Stomach (tissue), 9 donors: Measurements from ENCODE around the gene MBTD1. TPM values are rescaled to one million over a fixed set of nuclear protein-coding genes. Genes with fewer than 3 reads are reported as not detected.

Source experiments
- DNase-seq, 2 donors: peaks; one replicate each; pipeline versions ENCODE4 v3.0.0 to v3.0.0-alpha.2; 2013 to 2019
- H3K27ac ChIP-seq, 5 donors: fragments of 200-600 bp in 4 of 5; sonication (generic) in 4 of 5; one replicate each; pipeline ENCODE4 v1.5.1; 2013 to 2019; ENCODE audit warnings: mild to moderate bottlenecking in 1 of 5, moderate library complexity in 1 of 5
- H3K27me3 ChIP-seq, 3 donors: fragments of 200-600 bp; sonication (generic); one replicate each; pipeline ENCODE4 v1.5.1; 2017 to 2019; ENCODE audit warnings: mixed run types in 1 of 3
- H3K36me3 ChIP-seq, 4 donors: fragments of 200-600 bp; sonication (generic); 1 replicate in 3 of 4; 2 replicates in 1 of 4; pipeline ENCODE4 v1.5.1; 2016 to 2019
- H3K4me1 ChIP-seq, 4 donors: fragments of 200-600 bp; sonication (generic); one replicate each; pipeline ENCODE4 v1.5.1; 2016 to 2019
- H3K4me3 ChIP-seq, 4 donors: fragments of 200-600 bp; sonication (generic) in 3 of 4; one replicate each; pipeline ENCODE4 v1.5.1; 2016 to 2019; ENCODE audit warnings: mild to moderate bottlenecking in 1 of 4
- H3K9me3 ChIP-seq, 4 donors: fragments of 200-600 bp; sonication (generic); one replicate each; pipeline ENCODE4 v1.5.1; 2016 to 2019
- EP300 ChIP-seq: sonication (generic); formaldehyde crosslinking; IDR thresholded peaks from one replicate; pipeline ENCODE4 v1.6.1; 2017; ENCODE audit warnings: antibody characterized with exemption
- POLR2A ChIP-seq, 4 donors: fragments of 450-650 bp; IDR thresholded peaks; one replicate each; pipeline ENCODE4 v1.6.1; 2016; ENCODE audit warnings: antibody characterized with exemption in 4 of 4, control low read depth in 2 of 4, mild to moderate bottlenecking in 1 of 4, moderate library complexity in 1 of 4
- POLR2AphosphoS5 ChIP-seq, 3 donors: sonication (generic); formaldehyde crosslinking; IDR thresholded peaks; one replicate each; pipeline ENCODE4 v1.6.1; 2016; ENCODE audit warnings: antibody characterized with exemption in 3 of 3
- WGBS, 5 donors: extraction: QIAGEN DNeasy Blood & Tissue Kit in 3 of 5; methylation state at CpG; one replicate each; pipeline versions ENCODE4 v1.1.5 to v1.1.7; 2013 to 2018; 5-methylcytosine and 5-hydroxymethylcytosine counted together
- intact Hi-C: fragments of 100-400 bp; cut with DNase I; formaldehyde crosslinking; loops from one replicate; pipeline ENCODE4 v1.15.1; 2023; ENCODE audit warnings: low total_unique reads
- polyA plus RNA-seq, 3 donors: library from polyadenylated mRNA; stranded (reverse); fragments of 200-250 nt; gene quantifications; one replicate each; pipeline ENCODE4 v1.2.3, GENCODE V29; 2013
- total RNA-seq, 5 donors: library from RNA; depleted of rRNA; stranded (reverse); fragments of >200 nt; gene quantifications; one replicate each; pipeline versions ENCODE4 v1.1.0 to v1.2.3, GENCODE V29; 2014 to 2016
- TF ChIP-seq, protein P1 (sequence below), 7 experiments: fragments of 450-650 bp in 4 of 7; fragments of 200-600 bp in 3 of 7; sonication (generic) in 3 of 7; IDR thresholded peaks; one replicate each; pipeline ENCODE4 v1.5.1; 2016 to 2019; ENCODE audit warnings: antibody characterized with exemption in 7 of 7, control low read depth in 2 of 7, mild to moderate bottlenecking in 1 of 7
- donor health status: healthy with polysubstance abuse.
- donor health status: Bipolar disorder and iron deficiency.
- donor health status: healthy.

The MBTD1 gene
- total and polyA plus RNA-seq, 8 donors: 4.4 to 56.7 (median 9.8) TPM

DNA sequence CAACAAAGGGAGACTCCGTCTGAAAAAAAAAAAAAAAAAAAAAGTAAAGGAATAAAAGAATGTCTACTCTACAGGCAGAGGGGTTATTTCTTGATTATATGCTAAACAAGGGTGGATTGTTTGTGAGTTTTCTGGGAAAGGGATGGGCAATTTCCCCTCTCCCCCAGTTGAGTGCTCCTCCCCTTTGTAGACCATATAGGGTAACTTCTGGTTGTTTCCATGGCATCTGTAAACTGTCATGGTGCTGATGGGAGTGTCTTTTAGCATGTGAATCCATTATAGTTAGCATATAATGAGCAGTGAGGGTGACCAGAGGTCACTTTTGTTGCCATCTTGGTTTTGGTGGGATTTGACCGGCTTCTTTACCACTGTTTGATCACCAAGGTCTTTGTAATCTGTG, 110.7 kb downstream of the MBTD1 start:
- DNase-seq: no peak
- intact Hi-C loops: no loop called here
- 81 to 93% (median 90%) methylated on average over 1 to 2 of the region's 2 CpGs for WGBS, 5 donors
- no peaks in the 10 kb centered on the region for H3K9me3 ChIP-seq
- no peak overlapping the region for H3K4me3 ChIP-seq
- H3K27me3 ChIP-seq: no peaks in the 10 kb centered on the region
- no peak overlapping the region for H3K27ac ChIP-seq
- peaks cover 4 to 14% (median 8%) of the 10 kb centered on the region in 4 donors for H3K4me1 ChIP-seq
- no peaks in the 10 kb centered on the region for H3K36me3 ChIP-seq
- no peak for TF ChIP-seq POLR2AphosphoS5 (IDR thresholded peaks at IDR 0.05)
- no peak for TF ChIP-seq POLR2A (IDR thresholded peaks at IDR 0.05)
- TF ChIP-seq EP300: no peak
- TF ChIP-seq, protein P1, sequence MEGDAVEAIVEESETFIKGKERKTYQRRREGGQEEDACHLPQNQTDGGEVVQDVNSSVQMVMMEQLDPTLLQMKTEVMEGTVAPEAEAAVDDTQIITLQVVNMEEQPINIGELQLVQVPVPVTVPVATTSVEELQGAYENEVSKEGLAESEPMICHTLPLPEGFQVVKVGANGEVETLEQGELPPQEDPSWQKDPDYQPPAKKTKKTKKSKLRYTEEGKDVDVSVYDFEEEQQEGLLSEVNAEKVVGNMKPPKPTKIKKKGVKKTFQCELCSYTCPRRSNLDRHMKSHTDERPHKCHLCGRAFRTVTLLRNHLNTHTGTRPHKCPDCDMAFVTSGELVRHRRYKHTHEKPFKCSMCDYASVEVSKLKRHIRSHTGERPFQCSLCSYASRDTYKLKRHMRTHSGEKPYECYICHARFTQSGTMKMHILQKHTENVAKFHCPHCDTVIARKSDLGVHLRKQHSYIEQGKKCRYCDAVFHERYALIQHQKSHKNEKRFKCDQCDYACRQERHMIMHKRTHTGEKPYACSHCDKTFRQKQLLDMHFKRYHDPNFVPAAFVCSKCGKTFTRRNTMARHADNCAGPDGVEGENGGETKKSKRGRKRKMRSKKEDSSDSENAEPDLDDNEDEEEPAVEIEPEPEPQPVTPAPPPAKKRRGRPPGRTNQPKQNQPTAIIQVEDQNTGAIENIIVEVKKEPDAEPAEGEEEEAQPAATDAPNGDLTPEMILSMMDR (IDR thresholded peaks at IDR 0.05): no peak

DNA sequence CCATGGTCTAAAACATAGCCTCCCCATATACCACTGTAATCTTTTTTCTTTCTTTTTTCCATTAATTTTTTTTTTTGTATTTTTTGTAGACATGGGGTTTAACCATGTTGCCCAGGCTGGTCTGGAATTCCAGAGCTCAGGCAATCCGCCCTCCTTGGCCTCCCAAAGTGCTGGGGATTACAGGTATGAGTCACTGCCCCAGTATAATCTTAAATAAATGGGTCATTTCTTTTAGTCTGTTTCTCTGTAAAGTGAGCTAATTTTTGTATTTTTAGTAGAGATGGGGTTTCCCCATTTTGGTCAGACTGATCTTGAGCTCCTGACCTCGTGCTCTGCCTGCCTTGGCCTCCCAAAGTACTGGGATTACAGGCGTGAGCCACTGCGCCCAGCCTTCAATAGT, 112.2 kb downstream of the MBTD1 start:
- TF ChIP-seq, protein P1 (IDR thresholded peaks at IDR 0.05): no peak
- TF ChIP-seq POLR2AphosphoS5 (IDR thresholded peaks at IDR 0.05) (no peak), POLR2A (IDR thresholded peaks at IDR 0.05) (no peak), EP300 (no peak)
- Histone ChIP-seq H3K4me3 (no peak overlapping the region), H3K27ac (no peak overlapping the region), H3K27me3 (no peaks in the 10 kb centered on the region), H3K9me3 (no peaks in the 10 kb centered on the region), H3K36me3 (no peaks in the 10 kb centered on the region), H3K4me1 (peaks cover 0 to 5% (median 2%) of the 10 kb centered on the region in 4 donors)
- DNase-seq: no peak
- intact Hi-C loops: no loop called here
- 69 to 77% (median 72%) methylated on average over 4 of the region's 4 CpGs for WGBS, 5 donors

DNA sequence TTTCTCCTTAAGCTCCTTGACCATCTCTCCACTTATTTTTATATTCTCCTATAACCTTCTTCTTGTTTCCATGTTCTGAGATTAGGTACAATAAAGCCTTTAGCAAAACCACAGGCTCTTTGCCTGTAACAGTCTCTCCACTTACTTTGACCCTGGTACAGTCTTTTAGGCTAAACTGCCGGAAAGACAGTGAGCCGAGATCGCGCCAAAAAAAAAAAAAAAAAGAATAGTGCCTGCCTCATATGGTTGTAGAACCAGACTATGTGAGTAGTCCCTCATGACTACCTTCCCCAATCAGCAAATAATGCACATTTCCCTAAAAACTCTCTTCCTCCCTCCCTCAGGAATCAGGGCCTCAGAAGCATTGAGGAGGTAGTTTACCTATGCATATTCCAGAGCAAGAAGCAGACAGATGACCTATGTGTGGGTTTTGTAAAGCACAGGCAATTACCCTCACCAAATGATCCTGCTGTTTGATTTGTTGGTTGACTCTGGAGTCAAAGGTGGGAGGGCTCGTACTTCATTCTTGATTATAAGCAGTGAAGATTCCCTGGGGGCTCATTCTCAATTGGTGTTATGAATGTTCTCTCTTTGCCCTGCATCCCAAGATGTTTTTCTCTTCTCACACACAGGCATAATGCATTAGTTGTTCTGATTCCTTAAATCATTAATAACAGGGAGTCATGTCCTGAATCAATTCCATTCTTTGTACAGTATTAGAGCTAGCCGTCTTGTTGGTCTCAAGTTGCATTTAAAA, 115.4 kb downstream of the MBTD1 start:
- Histone ChIP-seq H3K9me3 (no peaks in the 10 kb centered on the region), H3K36me3 (no peaks in the 10 kb centered on the region), H3K4me3 (no peak overlapping the region), H3K27me3 (no peaks in the 10 kb centered on the region), H3K27ac (no peak overlapping the region), H3K4me1 (no peaks in the 10 kb centered on the region)
- no peak for DNase-seq
- WGBS, 5 donors: 53 to 80% (median 72%) methylated on average over 4 to 6 of the region's 6 CpGs
- no peak for TF ChIP-seq EP300
- no peak for TF ChIP-seq POLR2A (IDR thresholded peaks at IDR 0.05)
- TF ChIP-seq, protein P1 (IDR thresholded peaks at IDR 0.05): no peak
- TF ChIP-seq POLR2AphosphoS5 (IDR thresholded peaks at IDR 0.05): no peak
- intact Hi-C loops: no loop called here

DNA sequence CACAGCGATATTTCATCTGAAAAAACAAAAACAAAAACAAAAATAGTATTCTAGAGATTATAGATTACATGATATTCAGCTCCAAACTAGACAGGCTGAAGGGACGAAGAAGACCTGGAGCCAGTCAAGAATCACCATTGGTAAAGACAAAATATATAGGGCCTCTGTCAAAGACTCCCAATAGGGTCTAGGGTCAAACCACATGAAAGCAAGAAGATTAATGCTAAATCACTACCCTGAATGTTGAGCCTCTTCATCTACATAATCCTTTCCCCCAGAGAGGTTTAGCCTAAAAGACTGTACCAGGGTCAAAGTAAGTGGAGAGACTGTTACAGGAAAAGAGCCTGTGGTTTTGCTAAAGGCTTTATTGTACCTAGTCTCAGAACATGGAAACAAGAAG, 117.3 kb downstream of the MBTD1 start:
- no peak for DNase-seq
- TF ChIP-seq POLR2AphosphoS5 (IDR thresholded peaks at IDR 0.05) (no peak), POLR2A (IDR thresholded peaks at IDR 0.05) (no peak), EP300 (no peak)
- TF ChIP-seq, protein P1 (IDR thresholded peaks at IDR 0.05): no peak
- WGBS, 5 donors: 95 to 100% (median 98%) methylated on average over 2 of the region's 2 CpGs
- Histone ChIP-seq H3K27ac (no peak overlapping the region), H3K4me3 (no peak overlapping the region), H3K36me3 (no peaks in the 10 kb centered on the region), H3K4me1 (no peaks in the 10 kb centered on the region), H3K9me3 (no peaks in the 10 kb centered on the region), H3K27me3 (no peaks in the 10 kb centered on the region)
- intact Hi-C loops: no loop called here
